ENCODE data around the gene LRRC1.

DNA sequence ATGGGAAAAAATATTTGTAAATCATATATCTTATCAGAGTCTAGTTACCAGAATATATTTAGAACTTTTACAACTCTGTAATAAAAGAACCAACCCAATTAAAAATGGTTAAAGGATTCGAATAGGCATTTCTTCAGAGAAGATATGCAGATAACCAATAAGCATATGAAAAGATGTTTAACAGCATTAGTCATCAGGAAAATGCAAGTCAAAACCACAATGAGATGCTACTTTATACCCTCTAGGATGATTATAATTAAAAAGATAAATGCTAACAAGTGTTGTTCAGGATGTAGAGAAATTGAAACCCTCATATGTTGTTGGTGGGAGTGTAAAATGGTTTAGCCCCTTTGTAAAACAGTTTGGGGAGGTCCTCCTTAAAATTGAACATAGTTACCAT lies 94.1 kb downstream of the LRRC1 start:
- TF ChIP-seq, protein P1, sequence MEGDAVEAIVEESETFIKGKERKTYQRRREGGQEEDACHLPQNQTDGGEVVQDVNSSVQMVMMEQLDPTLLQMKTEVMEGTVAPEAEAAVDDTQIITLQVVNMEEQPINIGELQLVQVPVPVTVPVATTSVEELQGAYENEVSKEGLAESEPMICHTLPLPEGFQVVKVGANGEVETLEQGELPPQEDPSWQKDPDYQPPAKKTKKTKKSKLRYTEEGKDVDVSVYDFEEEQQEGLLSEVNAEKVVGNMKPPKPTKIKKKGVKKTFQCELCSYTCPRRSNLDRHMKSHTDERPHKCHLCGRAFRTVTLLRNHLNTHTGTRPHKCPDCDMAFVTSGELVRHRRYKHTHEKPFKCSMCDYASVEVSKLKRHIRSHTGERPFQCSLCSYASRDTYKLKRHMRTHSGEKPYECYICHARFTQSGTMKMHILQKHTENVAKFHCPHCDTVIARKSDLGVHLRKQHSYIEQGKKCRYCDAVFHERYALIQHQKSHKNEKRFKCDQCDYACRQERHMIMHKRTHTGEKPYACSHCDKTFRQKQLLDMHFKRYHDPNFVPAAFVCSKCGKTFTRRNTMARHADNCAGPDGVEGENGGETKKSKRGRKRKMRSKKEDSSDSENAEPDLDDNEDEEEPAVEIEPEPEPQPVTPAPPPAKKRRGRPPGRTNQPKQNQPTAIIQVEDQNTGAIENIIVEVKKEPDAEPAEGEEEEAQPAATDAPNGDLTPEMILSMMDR (conservative IDR thresholded peaks at IDR 0.05), result no peak
- no peak for TF ChIP-seq ZFX (IDR thresholded peaks at IDR 0.05)

Data from C4-2B (cell line).